Astrocyte (in vitro differentiated cells and primary cell): ENCODE measurements around the gene JAZF1. TPM values are rescaled to one million over a fixed set of nuclear protein-coding genes. Genes with fewer than 3 reads are reported as not detected.

Source experiments
- DNase-seq: peaks from one replicate; pipeline ENCODE4 v3.0.0-alpha.2; 2010; ENCODE audit warnings: low read depth
- FAIRE-seq: peaks from 2 replicates; lab custom pipeline; 2011; peaks lifted over from hg19 to GRCh38; lab: Jason Lieb, UNC
- H2AFZ ChIP-seq: 2 replicates; pipeline ENCODE4 v1.6.0; 2012; ENCODE audit warnings: low read depth, low read length, inconsistent platforms
- H3K27ac ChIP-seq: 2 replicates; pipeline ENCODE4 v1.5.1; 2011; ENCODE audit warnings: low read depth, low read length, inconsistent platforms
- H3K27me3 ChIP-seq: 2 replicates; pipeline ENCODE4 v1.6.0; 2011; ENCODE audit warnings: low read length, inconsistent platforms; ENCODE audit not compliant: insufficient read depth
- H3K36me3 ChIP-seq: 2 replicates; pipeline ENCODE4 v1.5.1; 2011; ENCODE audit warnings: low read length, inconsistent platforms; ENCODE audit not compliant: insufficient read depth
- H3K4me1 ChIP-seq: 2 replicates; pipeline ENCODE4 v1.5.1; 2011; ENCODE audit warnings: low read length, inconsistent platforms; ENCODE audit not compliant: insufficient read depth
- H3K4me2 ChIP-seq: 2 replicates; pipeline ENCODE4 v1.6.0; 2012; ENCODE audit warnings: low read length, inconsistent platforms
- H3K4me3 ChIP-seq: 2 replicates; pipeline ENCODE4 v1.5.1; 2011; ENCODE audit warnings: low read depth, mild to moderate bottlenecking, low read length, inconsistent platforms; ENCODE audit not compliant: insufficient read depth
- H3K79me2 ChIP-seq: 2 replicates; pipeline ENCODE4 v1.6.0; 2012; ENCODE audit warnings: mild to moderate bottlenecking, low read length, inconsistent platforms; ENCODE audit not compliant: insufficient read depth
- H3K9ac ChIP-seq: 2 replicates; pipeline ENCODE4 v1.6.0; 2012; ENCODE audit warnings: mild to moderate bottlenecking, low read length, inconsistent platforms
- H3K9me3 ChIP-seq: 2 replicates; pipeline ENCODE4 v1.5.1; 2012; ENCODE audit warnings: low read depth, mild to moderate bottlenecking, low read length, inconsistent platforms; ENCODE audit not compliant: insufficient read depth
- H4K20me1 ChIP-seq: 2 replicates; pipeline ENCODE4 v1.6.0; 2012; ENCODE audit warnings: low read length, inconsistent platforms; ENCODE audit not compliant: insufficient read depth
- H3K27ac Mint-ChIP-seq: one replicate; pipeline ENCODE4 v1.8.0; 2021; ENCODE audit warnings: mild to moderate bottlenecking, mixed read lengths; ENCODE audit not compliant: unreplicated experiment
- H3K27me3 Mint-ChIP-seq: one replicate; pipeline ENCODE4 v1.8.0; 2021; ENCODE audit warnings: low read depth, mixed read lengths; ENCODE audit not compliant: unreplicated experiment
- H3K36me3 Mint-ChIP-seq: one replicate; pipeline ENCODE4 v1.8.0; 2021; ENCODE audit warnings: low read depth, mixed read lengths; ENCODE audit not compliant: unreplicated experiment
- H3K4me1 Mint-ChIP-seq: one replicate; pipeline ENCODE4 v1.8.0; 2021; ENCODE audit warnings: low read depth, mixed read lengths; ENCODE audit not compliant: unreplicated experiment
- H3K4me3 Mint-ChIP-seq: one replicate; pipeline ENCODE4 v1.8.0; 2021; ENCODE audit warnings: mild to moderate bottlenecking, moderate library complexity, mixed read lengths; ENCODE audit not compliant: unreplicated experiment
- H3K9me3 Mint-ChIP-seq: one replicate; pipeline ENCODE4 v1.8.0; 2021; ENCODE audit warnings: mild to moderate bottlenecking, mixed read lengths; ENCODE audit not compliant: unreplicated experiment
- EZH2 ChIP-seq: IDR thresholded peaks from 2 replicates; pipeline ENCODE4 v1.6.1; 2012; ENCODE audit warnings: mild to moderate bottlenecking, low read length, inconsistent platforms; ENCODE audit not compliant: insufficient read depth
- total RNA-seq: library from RNA; stranded (reverse); gene quantifications from 2 replicates; pipeline ENCODE4 v1.2.1, GENCODE V29; 2021
- TF ChIP-seq, protein P1 (sequence below): IDR thresholded peaks from 2 replicates; pipeline ENCODE4 v1.5.1; 2011; ENCODE audit warnings: low read depth, mild to moderate bottlenecking, inconsistent platforms, low read length, moderate library complexity; ENCODE audit not compliant: insufficient read depth

Gene JAZF1
- total RNA-seq, 1 donor from 2014 or later = 20.1 TPM

GRCh38 chr7:27810186-27810585 is 370.4 kb downstream of the JAZF1 start:
- H3K27me3 ChIP-seq = no peaks in the 10 kb centered on the region
- no peak overlapping the region for H3K4me3 ChIP-seq
- Mint-ChIP-seq H3K27me3 (no peaks in the 10 kb centered on the region), H3K36me3 (peaks cover 1% of the 10 kb centered on the region), H3K9me3 (no peaks in the 10 kb centered on the region), H3K4me1 (peaks cover 10% of the 10 kb centered on the region), H3K4me3 (no peak overlapping the region), H3K27ac (no peak overlapping the region)
- peaks cover 13% of the 10 kb centered on the region for H3K4me1 ChIP-seq
- H3K4me2 ChIP-seq = no peak overlapping the region
- TF ChIP-seq, protein P1, sequence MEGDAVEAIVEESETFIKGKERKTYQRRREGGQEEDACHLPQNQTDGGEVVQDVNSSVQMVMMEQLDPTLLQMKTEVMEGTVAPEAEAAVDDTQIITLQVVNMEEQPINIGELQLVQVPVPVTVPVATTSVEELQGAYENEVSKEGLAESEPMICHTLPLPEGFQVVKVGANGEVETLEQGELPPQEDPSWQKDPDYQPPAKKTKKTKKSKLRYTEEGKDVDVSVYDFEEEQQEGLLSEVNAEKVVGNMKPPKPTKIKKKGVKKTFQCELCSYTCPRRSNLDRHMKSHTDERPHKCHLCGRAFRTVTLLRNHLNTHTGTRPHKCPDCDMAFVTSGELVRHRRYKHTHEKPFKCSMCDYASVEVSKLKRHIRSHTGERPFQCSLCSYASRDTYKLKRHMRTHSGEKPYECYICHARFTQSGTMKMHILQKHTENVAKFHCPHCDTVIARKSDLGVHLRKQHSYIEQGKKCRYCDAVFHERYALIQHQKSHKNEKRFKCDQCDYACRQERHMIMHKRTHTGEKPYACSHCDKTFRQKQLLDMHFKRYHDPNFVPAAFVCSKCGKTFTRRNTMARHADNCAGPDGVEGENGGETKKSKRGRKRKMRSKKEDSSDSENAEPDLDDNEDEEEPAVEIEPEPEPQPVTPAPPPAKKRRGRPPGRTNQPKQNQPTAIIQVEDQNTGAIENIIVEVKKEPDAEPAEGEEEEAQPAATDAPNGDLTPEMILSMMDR = no peak
- TF ChIP-seq EZH2 = no peak
- DNase-seq (no peak), FAIRE-seq (no peak)
- peaks cover 4% of the 10 kb centered on the region for H4K20me1 ChIP-seq
- no peak overlapping the region for H3K27ac ChIP-seq
- no peak overlapping the region for H2AFZ ChIP-seq
- H3K9ac ChIP-seq = no peak overlapping the region
- H3K79me2 ChIP-seq = peaks cover 4% of the 10 kb centered on the region
- H3K36me3 ChIP-seq = peaks cover 4% of the 10 kb centered on the region
- H3K9me3 ChIP-seq = no peaks in the 10 kb centered on the region

- peaks cover 4% of the 10 kb centered on the region for H4K20me1 ChIP-seq
- DNase-seq = peak; percentile 77
- no peak overlapping the region for H2AFZ ChIP-seq
- peaks cover 10% of the 10 kb centered on the region for H3K4me1 Mint-ChIP-seq
- peak overlapping the region; percentile 0 for H3K9ac ChIP-seq
- no peaks in the 10 kb centered on the region for H3K9me3 Mint-ChIP-seq
- peaks cover 4% of the 10 kb centered on the region for H3K79me2 ChIP-seq
- peak overlapping the region; percentile 23 for H3K27ac ChIP-seq
- no peaks in the 10 kb centered on the region for H3K27me3 ChIP-seq
- peaks cover 4% of the 10 kb centered on the region for H3K36me3 ChIP-seq
- H3K4me3 Mint-ChIP-seq = no peak overlapping the region
- no peak overlapping the region for H3K27ac Mint-ChIP-seq
- H3K4me2 ChIP-seq = peak overlapping the region; percentile 35
- peaks cover 13% of the 10 kb centered on the region for H3K4me1 ChIP-seq
- no peak overlapping the region for H3K4me3 ChIP-seq
- H3K9me3 ChIP-seq = no peaks in the 10 kb centered on the region
- TF ChIP-seq, protein P1 = no peak
- TF ChIP-seq EZH2 = no peak
- no peak for FAIRE-seq
- H3K27me3 Mint-ChIP-seq = no peaks in the 10 kb centered on the region
- peaks cover 1% of the 10 kb centered on the region for H3K36me3 Mint-ChIP-seq
Observed at GRCh38 chr7:27808626-27809025, 372.0 kb downstream of the JAZF1 start.

DNA sequence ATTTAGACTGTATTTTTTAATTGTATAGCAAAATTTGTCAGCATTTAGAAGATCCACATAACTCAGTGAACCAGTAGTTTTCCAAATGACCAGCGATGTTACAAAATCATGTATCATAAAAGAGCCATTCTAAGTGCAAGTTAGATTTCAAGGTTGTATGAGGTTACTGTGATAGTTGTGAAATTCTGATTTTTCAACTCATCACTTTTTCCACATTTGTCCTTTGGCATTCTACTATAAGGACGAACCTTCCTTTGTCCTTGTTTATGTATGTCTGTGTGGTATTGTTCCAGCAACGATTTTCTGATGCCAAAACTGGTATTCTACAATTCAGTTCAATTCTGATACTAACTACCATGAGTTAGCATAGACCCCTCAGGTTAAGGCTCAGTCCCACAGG is 376.5 kb downstream of the JAZF1 start:
- H3K27me3 Mint-ChIP-seq = no peaks in the 10 kb centered on the region
- no peaks in the 10 kb centered on the region for H3K79me2 ChIP-seq
- H3K4me2 ChIP-seq = no peak overlapping the region
- no peak for TF ChIP-seq EZH2
- TF ChIP-seq, protein P1 = no peak
- no peaks in the 10 kb centered on the region for H3K36me3 ChIP-seq
- no peak overlapping the region for H3K4me3 Mint-ChIP-seq
- H3K36me3 Mint-ChIP-seq = no peaks in the 10 kb centered on the region
- H3K4me1 ChIP-seq = peaks cover 13% of the 10 kb centered on the region
- no peak overlapping the region for H3K27ac ChIP-seq
- peaks cover 10% of the 10 kb centered on the region for H3K4me1 Mint-ChIP-seq
- no peak for DNase-seq
- H4K20me1 ChIP-seq = peaks cover 4% of the 10 kb centered on the region
- no peaks in the 10 kb centered on the region for H3K9me3 Mint-ChIP-seq
- H3K27ac Mint-ChIP-seq = no peak overlapping the region
- no peak overlapping the region for H3K9ac ChIP-seq
- no peak overlapping the region for H3K4me3 ChIP-seq
- no peak overlapping the region for H2AFZ ChIP-seq
- H3K27me3 ChIP-seq = no peaks in the 10 kb centered on the region
- no peaks in the 10 kb centered on the region for H3K9me3 ChIP-seq
- FAIRE-seq = no peak
